Right lobe of liver (tissue), 4 donors: ENCODE measurements around the gene ALAD.

Source experiments
- CTCF ChIP-seq, 4 donors: fragments of 200-600 bp in 3 of 4; fragments of 450-650 bp in 1 of 4; IDR thresholded peaks; one replicate each; pipeline versions ENCODE4 v1.5.1 to v1.8.0; 2016 to 2022; ENCODE audit warnings: antibody characterized with exemption in 4 of 4, mild to moderate bottlenecking in 2 of 4
- POLR2A ChIP-seq: fragments of 450-650 bp; IDR thresholded peaks from one replicate; pipeline ENCODE4 v1.6.1; 2017; ENCODE audit warnings: antibody characterized with exemption, mild to moderate bottlenecking
- donor health status: DM: no; HTN: no; CAD: no.
- donor health status: DM: no; HTN: no; CAD: no.
- donor health status: DM: no; HTN: yes; CAD: no.

GRCh38 chr9:113348437-113348836 lies 52.6 kb downstream of the ALAD start:
- TF ChIP-seq CTCF (IDR thresholded peaks at IDR 0.05) = no peak
- no peak for TF ChIP-seq POLR2A
